ENCODE measurements around the gene MGST1. TPM values are rescaled to one million over a fixed set of nuclear protein-coding genes. Genes with fewer than 3 reads are reported as not detected.

The MGST1 gene
- polyA plus RNA-seq, 1 experiment: 656 TPM

DNA sequence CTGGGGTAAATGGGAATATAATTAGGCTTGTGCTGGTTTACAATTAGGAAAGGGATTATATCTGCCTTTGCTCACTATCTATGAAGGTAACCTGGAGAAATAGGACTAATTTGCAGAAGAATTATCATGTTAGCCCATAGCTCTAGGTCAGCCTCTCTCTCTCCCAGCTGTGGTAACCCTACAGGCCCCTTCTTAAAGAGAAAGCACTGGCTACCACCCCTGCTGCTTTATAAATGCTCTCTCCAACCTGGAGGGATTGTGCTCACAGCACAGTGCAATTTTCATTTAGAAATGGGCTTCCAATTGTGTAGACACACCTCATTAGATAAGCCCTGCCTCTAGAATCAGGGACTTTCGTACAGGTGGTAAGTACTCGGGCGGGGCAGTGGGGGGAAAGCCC is 22.7 kb upstream of the MGST1 start:
- H3K9me3 ChIP-seq (ENCODE audit: control insufficient read depth, insufficient read depth, low read length): no peaks in the 10 kb centered on the region
- no peak overlapping the region for H3K4me3 ChIP-seq (ENCODE audit: low read depth, low read length)
- no peak for DNase-seq (ENCODE audit: low read depth, low spot score)
- ChIA-PET CTCF (no interaction called here), POLR2A (no interaction called here)
- TF ChIP-seq, protein P1, sequence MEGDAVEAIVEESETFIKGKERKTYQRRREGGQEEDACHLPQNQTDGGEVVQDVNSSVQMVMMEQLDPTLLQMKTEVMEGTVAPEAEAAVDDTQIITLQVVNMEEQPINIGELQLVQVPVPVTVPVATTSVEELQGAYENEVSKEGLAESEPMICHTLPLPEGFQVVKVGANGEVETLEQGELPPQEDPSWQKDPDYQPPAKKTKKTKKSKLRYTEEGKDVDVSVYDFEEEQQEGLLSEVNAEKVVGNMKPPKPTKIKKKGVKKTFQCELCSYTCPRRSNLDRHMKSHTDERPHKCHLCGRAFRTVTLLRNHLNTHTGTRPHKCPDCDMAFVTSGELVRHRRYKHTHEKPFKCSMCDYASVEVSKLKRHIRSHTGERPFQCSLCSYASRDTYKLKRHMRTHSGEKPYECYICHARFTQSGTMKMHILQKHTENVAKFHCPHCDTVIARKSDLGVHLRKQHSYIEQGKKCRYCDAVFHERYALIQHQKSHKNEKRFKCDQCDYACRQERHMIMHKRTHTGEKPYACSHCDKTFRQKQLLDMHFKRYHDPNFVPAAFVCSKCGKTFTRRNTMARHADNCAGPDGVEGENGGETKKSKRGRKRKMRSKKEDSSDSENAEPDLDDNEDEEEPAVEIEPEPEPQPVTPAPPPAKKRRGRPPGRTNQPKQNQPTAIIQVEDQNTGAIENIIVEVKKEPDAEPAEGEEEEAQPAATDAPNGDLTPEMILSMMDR (IDR thresholded peaks at IDR 0.05; ENCODE audit: low read depth, low read length): no peak
- no peaks in the 10 kb centered on the region for H3K27me3 ChIP-seq (ENCODE audit: control insufficient read depth, insufficient read depth, low read length)
- no peak overlapping the region for H3K27ac ChIP-seq (ENCODE audit: low read depth, low read length)

DNA sequence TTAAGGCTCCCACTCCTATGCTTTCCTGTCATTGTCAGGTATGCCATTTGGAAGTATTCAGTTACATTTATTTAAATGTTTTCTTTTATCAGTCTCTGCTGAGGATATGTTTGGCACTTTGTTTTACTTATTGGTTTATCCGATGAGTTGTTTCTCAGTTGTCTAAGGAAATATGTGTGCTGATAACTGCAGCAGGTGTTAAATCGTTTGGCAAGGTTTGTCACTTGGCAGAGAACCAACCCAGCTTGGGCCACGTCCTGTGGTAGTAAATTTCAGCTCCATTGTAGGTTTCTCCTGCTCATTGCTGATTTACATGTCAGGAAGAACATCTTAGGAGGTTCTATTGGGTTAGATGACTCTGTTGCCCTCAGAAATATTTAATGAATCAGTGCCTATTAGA is 22.0 kb upstream of the MGST1 start:
- ChIA-PET CTCF (no interaction called here), POLR2A (no interaction called here)
- Histone ChIP-seq H3K27ac (ENCODE audit: low read depth, low read length) (no peak overlapping the region), H3K4me3 (ENCODE audit: low read depth, low read length) (no peak overlapping the region), H3K27me3 (ENCODE audit: control insufficient read depth, insufficient read depth, low read length) (no peaks in the 10 kb centered on the region), H3K9me3 (ENCODE audit: control insufficient read depth, insufficient read depth, low read length) (no peaks in the 10 kb centered on the region)
- TF ChIP-seq, protein P1 (IDR thresholded peaks at IDR 0.05; ENCODE audit: low read depth, low read length): no peak
- DNase-seq (ENCODE audit: low read depth, low spot score): no peak

DNA sequence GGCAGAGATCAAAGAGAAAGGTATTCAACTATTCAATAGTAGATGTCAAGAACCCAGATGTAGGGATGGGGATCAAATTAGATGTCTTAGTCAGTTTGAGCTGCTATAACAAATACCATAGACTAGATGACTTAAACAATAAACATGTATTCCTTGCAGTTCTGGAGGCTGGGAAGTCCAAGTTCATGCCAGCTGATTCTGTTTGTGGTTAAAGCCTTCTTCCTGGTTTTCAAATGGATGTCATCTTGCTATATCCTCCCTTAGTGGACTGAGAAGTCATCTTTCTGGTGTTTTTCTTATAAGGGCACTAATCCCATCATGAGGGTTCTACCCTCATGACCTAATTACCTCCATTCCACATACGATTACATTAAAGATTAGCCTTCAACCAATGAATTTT is 19.5 kb upstream of the MGST1 start:
- TF ChIP-seq, protein P1 (IDR thresholded peaks at IDR 0.05; ENCODE audit: low read depth, low read length): no peak
- no peak overlapping the region for H3K4me3 ChIP-seq (ENCODE audit: low read depth, low read length)
- ChIA-PET CTCF (no interaction called here), POLR2A (no interaction called here)
- DNase-seq (ENCODE audit: low read depth, low spot score): no peak
- no peaks in the 10 kb centered on the region for H3K9me3 ChIP-seq (ENCODE audit: control insufficient read depth, insufficient read depth, low read length)
- H3K27me3 ChIP-seq (ENCODE audit: control insufficient read depth, insufficient read depth, low read length): no peaks in the 10 kb centered on the region
- no peak overlapping the region for H3K27ac ChIP-seq (ENCODE audit: low read depth, low read length)

DNA sequence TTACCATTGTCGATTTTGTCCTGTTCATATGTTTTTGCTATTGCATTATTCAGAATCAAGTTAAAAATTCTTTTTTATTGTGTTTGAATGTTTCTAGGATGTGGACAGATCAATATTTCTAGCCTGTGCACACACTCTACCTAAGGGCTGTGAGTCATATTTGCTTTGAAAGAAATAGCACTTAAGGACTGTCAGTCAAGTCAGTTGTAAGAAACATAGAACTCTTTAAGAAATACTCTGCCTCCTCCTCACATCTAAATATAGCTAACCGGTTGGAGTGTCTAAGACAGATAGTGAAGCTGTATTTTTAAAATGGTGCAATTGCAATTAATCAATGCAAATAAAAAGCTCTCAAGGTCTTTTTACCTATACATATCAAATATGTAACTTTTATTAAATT is 17.9 kb upstream of the MGST1 start:
- Histone ChIP-seq H3K27me3 (ENCODE audit: control insufficient read depth, insufficient read depth, low read length) (no peaks in the 10 kb centered on the region), H3K27ac (ENCODE audit: low read depth, low read length) (no peak overlapping the region), H3K9me3 (ENCODE audit: control insufficient read depth, insufficient read depth, low read length) (no peaks in the 10 kb centered on the region), H3K4me3 (ENCODE audit: low read depth, low read length) (no peak overlapping the region)
- ChIA-PET POLR2A (no interaction called here), CTCF (no interaction called here)
- DNase-seq (ENCODE audit: low read depth, low spot score): no peak
- TF ChIP-seq, protein P1 (IDR thresholded peaks at IDR 0.05; ENCODE audit: low read depth, low read length): no peak

DNA sequence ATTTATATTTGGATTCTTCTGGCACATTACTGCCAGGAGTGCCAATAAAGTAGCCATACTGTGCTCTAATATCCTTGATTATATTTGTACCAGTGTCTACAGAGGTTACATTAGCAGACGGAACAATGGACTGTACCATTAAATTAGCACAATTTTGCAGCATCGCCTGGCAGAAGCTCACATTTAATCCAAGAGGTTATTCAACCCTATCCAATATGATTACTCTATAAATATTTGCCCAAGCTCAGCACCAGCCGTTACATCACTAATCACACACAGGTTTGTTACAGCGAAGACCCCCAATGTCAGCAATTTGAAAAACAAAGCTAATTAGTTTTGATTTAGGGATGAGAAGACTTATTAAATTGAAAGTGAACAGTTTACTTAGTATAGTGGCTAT is 16.9 kb upstream of the MGST1 start:
- H3K9me3 ChIP-seq (ENCODE audit: control insufficient read depth, insufficient read depth, low read length): no peaks in the 10 kb centered on the region
- H3K4me3 ChIP-seq (ENCODE audit: low read depth, low read length): no peak overlapping the region
- TF ChIP-seq, protein P1 (IDR thresholded peaks at IDR 0.05; ENCODE audit: low read depth, low read length): no peak
- ChIA-PET POLR2A (no interaction called here), CTCF (interaction anchor here (0.7 kb wide), 1 partner anchor 30 kb away, joined by 3 read pairs; no protein-coding TSS in a partner anchor)
- H3K27me3 ChIP-seq (ENCODE audit: control insufficient read depth, insufficient read depth, low read length): no peaks in the 10 kb centered on the region
- H3K27ac ChIP-seq (ENCODE audit: low read depth, low read length): no peak overlapping the region
- DNase-seq (ENCODE audit: low read depth, low spot score): no peak

Measured in AG04450 (cell line).